ENCODE data around the gene SYNDIG1. TPM values are rescaled to one million over a fixed set of nuclear protein-coding genes. Genes with fewer than 3 reads are reported as not detected.

SYNDIG1 gene
- total RNA-seq, 2 experiments from 2014 or later = not detected

DNA sequence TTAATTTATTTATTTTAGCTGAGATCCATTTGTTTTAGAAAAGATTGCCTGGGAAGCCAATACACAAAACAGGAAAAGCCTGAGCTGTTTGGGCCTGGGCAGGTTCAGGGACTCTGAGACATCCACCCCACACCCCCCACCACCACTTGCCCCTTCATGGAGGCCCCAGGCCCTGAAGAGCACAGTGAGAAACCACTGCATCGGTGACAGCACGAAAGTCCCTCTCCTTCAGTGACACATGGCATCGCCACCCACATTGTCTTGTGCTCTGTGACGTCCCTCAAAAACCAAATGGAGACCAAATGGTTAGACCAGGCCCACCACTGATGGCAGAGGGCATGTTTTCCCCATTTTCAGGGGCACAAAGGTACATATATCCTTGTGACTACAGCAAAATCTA, 106.4 kb downstream of the SYNDIG1 start:
- CTCF ChIA-PET = no interaction called here
- H3K4me1 Mint-ChIP-seq (ENCODE audit: low read depth) = no peaks in the 10 kb centered on the region
- H3K36me3 Mint-ChIP-seq = no peaks in the 10 kb centered on the region
- H3K4me3 Mint-ChIP-seq = no peak overlapping the region
- DNase-seq = no peak
- intact Hi-C loops (cut with micrococcal nuclease) = no loop called here
- H3K9me3 Mint-ChIP-seq = no peaks in the 10 kb centered on the region
- POLR2A ChIA-PET = no interaction called here
- no peaks in the 10 kb centered on the region for H3K27me3 Mint-ChIP-seq
- no peak overlapping the region for H3K27ac Mint-ChIP-seq

DNA sequence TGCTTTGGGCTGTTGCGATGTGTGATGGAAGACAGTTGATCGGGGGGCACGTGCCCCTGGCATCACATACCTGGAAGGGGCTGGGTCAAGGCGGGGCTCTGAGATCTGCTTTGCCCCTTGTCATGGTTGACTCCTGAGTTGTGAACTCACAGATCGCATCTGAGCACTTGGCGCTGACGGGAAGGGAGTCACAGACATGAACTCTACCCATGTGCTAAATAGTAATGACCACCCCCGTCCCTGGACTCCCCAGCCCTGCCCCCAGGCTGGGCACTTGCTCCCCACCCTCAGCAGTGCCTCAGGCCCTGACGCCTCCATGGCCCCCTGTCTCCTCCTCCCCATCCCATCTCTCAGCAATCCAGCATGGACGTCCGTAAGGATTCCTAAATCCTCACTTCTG, 107.0 kb downstream of the SYNDIG1 start:
- no peaks in the 10 kb centered on the region for H3K36me3 Mint-ChIP-seq
- H3K4me1 Mint-ChIP-seq (ENCODE audit: low read depth) = no peaks in the 10 kb centered on the region
- no peak overlapping the region for H3K27ac Mint-ChIP-seq
- intact Hi-C loops (cut with micrococcal nuclease) = no loop called here
- H3K9me3 Mint-ChIP-seq = no peaks in the 10 kb centered on the region
- H3K4me3 Mint-ChIP-seq = no peak overlapping the region
- ChIA-PET CTCF (no interaction called here), POLR2A (no interaction called here)
- DNase-seq = no peak
- no peaks in the 10 kb centered on the region for H3K27me3 Mint-ChIP-seq

DNA sequence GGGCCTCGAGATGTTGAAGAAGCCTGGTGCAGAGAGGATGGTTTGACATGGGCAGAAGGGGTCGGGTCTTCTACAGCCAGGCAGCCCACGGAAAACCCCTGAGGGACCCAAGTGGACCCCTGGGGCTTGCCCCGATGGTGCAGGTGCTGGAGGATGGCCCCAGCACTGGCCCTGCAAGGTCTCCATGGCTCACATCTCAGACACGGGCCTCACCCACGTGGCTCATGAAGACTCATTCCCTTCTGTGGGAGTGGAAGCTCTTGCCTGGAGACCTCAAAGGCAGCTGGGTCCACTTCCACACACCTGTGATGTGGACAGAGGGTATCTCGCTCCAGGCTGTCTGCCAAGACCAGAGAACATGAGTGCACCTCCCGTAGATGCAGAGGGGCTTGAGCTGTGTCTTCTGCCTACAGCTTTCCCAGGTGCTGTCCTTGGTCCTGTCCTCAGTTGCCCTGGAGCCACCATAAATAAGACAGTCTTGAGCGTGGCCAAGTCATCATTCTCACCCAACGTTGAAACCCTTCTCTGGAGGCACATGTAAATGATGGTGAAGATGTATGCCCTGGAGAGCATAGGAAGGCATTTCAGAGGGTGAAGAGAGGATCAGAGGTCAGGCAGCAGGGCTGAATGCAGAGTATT, 108.0 kb downstream of the SYNDIG1 start:
- intact Hi-C loops (cut with micrococcal nuclease) = no loop called here
- Mint-ChIP-seq H3K27ac (no peak overlapping the region), H3K4me1 (ENCODE audit: low read depth) (no peaks in the 10 kb centered on the region), H3K36me3 (no peaks in the 10 kb centered on the region), H3K27me3 (no peaks in the 10 kb centered on the region), H3K9me3 (no peaks in the 10 kb centered on the region), H3K4me3 (no peak overlapping the region)
- POLR2A ChIA-PET = no interaction called here
- no peak for DNase-seq
- CTCF ChIA-PET = no interaction called here

DNA sequence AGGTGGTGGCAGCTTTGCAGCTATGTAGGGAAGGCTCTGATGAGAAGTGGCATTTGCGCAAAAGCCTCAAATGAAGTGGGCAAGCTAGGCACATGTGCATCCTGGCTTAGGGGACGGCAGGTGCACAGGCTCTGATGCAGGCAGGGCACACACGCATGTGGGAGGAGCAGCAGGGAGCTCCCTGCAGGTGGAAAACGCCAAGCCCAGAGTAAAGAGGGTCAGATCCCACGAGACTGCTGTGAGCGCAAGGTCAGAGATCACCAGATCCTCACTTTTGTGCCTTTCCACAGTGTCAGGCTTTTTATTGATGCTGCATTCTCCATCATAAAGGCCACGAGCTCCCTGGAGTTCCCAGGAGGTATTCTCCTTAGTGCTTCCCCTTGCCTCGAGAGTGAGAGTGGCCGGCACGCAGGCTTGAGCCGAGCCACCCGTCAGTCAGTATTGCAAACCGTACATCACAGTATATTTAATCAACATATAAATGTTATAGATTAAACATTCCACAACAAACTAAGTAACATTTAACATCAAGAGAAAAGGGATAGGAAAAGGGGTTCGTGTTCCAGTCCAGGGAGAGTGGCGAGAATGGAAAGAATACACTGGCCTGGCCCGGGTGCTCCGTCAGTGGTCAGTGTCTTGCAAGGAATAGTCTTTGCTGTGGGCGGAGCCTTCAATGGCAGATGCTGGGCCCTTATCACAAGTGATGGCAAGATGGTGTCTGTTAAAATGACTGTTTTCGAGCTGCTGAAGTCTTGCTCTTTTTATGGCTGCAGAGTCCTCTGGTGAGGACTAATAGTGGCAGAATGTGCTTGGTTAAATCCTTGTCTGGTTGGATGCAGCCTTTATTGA, 109.4 kb downstream of the SYNDIG1 start:
- CTCF ChIA-PET = no interaction called here

DNA sequence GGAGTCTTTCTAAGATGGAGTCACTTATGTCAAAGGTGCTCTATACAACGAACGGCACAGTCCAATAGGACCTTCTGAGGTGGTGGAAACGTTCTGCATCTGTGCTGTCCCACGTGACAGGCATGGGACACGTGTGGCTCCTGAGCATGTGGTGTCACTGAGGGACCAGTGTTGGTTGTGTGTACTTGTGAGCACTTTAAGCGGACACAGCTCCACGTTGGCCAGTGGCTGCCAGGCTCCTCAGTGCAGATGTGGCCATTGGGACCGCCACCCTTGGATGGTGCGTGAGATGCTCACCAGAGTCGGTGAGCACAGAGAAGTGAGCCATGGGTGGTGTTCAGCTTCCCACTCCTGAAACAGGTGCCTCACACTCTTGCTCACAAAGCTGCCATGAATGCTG, 110.0 kb downstream of the SYNDIG1 start:
- ChIA-PET POLR2A (no interaction called here), CTCF (no interaction called here)
- H3K27ac Mint-ChIP-seq = no peak overlapping the region
- no peak for DNase-seq
- H3K36me3 Mint-ChIP-seq = no peaks in the 10 kb centered on the region
- no peaks in the 10 kb centered on the region for H3K9me3 Mint-ChIP-seq
- H3K4me3 Mint-ChIP-seq = no peak overlapping the region
- intact Hi-C loops (cut with micrococcal nuclease) = no loop called here
- no peaks in the 10 kb centered on the region for H3K27me3 Mint-ChIP-seq
- no peaks in the 10 kb centered on the region for H3K4me1 Mint-ChIP-seq (ENCODE audit: low read depth)

More for the DNA sequence above, 109.4 kb downstream of the SYNDIG1 start:
- POLR2A ChIA-PET = no interaction called here
- Mint-ChIP-seq H3K27ac (no peak overlapping the region), H3K4me3 (no peak overlapping the region), H3K9me3 (no peaks in the 10 kb centered on the region), H3K4me1 (ENCODE audit: low read depth) (no peaks in the 10 kb centered on the region), H3K36me3 (no peaks in the 10 kb centered on the region), H3K27me3 (no peaks in the 10 kb centered on the region)
- DNase-seq = no peak
- intact Hi-C loops (cut with micrococcal nuclease) = no loop called here

DNA sequence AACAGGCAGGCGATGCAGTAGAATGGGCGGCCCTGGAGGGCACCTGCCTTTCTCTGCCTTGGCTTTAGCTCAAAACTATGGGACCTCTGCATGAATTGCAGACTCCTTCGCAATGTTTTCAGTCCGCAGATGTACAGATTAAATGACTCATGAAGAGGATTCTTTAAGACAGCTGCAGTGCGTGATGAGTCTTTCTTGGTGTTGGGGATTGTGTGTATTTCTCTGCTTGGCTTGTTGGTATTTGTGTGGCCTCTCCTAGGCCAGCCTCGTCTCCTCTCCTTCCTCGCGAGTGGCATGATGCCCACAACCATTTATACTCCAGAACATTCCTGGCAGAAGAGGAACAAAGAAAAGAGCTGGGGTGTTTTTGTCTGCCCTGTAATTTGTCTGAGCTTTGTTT, 110.6 kb downstream of the SYNDIG1 start:
- H3K4me1 Mint-ChIP-seq (ENCODE audit: low read depth) = no peaks in the 10 kb centered on the region
- no peak overlapping the region for H3K4me3 Mint-ChIP-seq
- intact Hi-C loops (cut with micrococcal nuclease) = no loop called here
- no peaks in the 10 kb centered on the region for H3K36me3 Mint-ChIP-seq
- no peaks in the 10 kb centered on the region for H3K9me3 Mint-ChIP-seq
- ChIA-PET POLR2A (no interaction called here), CTCF (no interaction called here)
- no peaks in the 10 kb centered on the region for H3K27me3 Mint-ChIP-seq
- H3K27ac Mint-ChIP-seq = no peak overlapping the region
- no peak for DNase-seq

DNA sequence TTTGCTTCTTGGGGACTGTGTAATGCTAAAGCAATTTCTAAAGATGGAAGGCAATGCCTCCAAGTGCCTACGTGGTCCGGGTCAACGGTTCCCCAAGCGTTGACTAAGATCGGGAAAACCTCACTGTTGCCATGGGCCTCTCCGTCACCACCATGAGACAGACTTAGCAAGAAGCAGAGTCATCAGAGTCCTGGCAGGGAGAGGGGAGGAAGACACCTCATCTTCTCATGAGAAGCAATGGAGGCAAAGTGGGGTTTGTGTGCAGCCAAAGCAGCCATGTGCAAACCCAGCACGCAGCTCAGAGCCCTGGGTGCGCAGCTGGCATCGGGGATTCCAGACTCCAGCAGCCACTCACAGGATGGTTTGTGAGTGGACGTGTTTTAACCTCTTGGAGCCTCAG, 111.4 kb downstream of the SYNDIG1 start:
- intact Hi-C loops (cut with micrococcal nuclease) = no loop called here
- ChIA-PET POLR2A (no interaction called here), CTCF (no interaction called here)
- no peaks in the 10 kb centered on the region for H3K36me3 Mint-ChIP-seq
- no peak overlapping the region for H3K27ac Mint-ChIP-seq
- no peaks in the 10 kb centered on the region for H3K4me1 Mint-ChIP-seq (ENCODE audit: low read depth)
- no peaks in the 10 kb centered on the region for H3K27me3 Mint-ChIP-seq
- DNase-seq = no peak
- H3K9me3 Mint-ChIP-seq = no peaks in the 10 kb centered on the region
- no peak overlapping the region for H3K4me3 Mint-ChIP-seq

DNA sequence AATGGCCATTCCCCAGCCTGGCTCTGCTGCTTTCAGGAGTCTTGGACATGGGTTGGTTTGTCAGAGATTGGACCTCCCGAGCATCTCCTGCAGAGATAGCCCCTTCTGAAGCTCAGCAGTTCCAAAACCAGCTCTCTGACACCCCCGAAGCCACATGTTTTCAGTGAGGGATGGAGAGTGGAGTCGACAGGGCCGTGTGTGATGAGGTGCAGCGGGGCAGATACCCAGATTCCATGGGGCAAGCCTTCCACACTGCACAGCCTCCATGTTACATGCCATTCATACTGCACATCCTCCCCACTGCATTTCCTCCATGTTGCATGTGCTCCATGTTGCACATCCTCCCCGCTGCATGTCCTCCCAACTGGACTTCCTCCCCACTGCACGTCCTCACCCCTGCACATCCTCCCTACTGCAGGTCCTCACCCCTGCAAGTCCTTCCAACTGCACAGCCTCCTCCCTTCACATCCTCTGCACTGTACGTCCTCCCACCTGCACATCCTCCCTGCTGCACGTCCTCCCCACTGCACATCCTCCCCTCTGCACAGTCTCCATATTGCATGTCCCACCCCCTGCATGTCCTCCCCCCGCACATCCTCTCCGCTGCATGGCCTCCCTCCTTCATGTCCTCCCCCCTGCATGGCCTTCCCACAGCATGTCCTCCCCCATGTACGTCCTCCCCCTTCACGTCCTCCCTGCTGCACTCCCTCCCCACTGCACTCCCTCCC, 112.2 kb downstream of the SYNDIG1 start:
- Mint-ChIP-seq H3K4me1 (ENCODE audit: low read depth) (no peaks in the 10 kb centered on the region), H3K9me3 (no peaks in the 10 kb centered on the region), H3K36me3 (no peaks in the 10 kb centered on the region), H3K4me3 (no peak overlapping the region), H3K27me3 (no peaks in the 10 kb centered on the region), H3K27ac (no peak overlapping the region)
- no peak for DNase-seq
- ChIA-PET CTCF (no interaction called here), POLR2A (no interaction called here)
- intact Hi-C loops (cut with micrococcal nuclease) = no loop called here

DNA sequence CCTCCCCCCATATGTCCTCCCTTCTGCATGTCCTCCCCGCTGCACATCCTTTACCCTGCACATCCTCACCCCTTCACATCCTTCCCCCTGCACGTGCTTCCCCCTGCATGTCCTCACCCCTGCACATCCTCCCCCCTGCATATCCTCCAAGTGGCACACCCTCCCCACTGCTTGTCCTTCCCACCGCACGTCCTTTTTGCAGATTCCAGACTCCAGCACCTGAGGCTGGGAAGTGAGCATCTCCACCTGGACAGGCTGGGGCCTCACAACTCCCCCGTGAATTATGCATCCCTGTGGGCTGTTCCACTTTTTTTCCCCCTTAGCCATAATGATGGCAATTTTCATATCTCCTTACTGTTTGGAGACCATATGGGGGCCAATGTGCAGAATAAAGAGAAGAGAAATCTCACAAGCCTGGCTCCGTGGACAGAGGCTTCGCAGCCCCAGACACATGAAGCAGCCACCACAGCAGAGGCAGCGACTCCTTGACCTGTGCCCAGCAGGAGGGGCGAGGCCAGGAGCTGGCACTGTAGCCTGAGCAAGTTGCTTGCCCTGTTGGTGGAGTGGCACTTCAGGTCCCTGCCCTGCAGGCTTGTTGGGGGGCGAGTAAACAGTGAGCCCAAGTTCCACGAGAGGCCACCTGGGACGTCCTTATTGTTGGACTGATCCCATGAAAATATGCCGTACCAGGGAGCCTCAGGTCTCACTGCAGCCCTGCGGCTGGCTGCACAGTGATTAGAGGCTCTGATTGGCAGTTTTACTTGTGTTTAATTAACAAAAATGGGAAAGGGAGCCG, 113.1 kb downstream of the SYNDIG1 start:
- CTCF ChIA-PET = no interaction called here
- no peak overlapping the region for H3K27ac Mint-ChIP-seq
- DNase-seq = no peak
- H3K4me1 Mint-ChIP-seq (ENCODE audit: low read depth) = no peaks in the 10 kb centered on the region
- POLR2A ChIA-PET = no interaction called here
- intact Hi-C loops (cut with micrococcal nuclease) = no loop called here
- H3K4me3 Mint-ChIP-seq = no peak overlapping the region
- no peaks in the 10 kb centered on the region for H3K9me3 Mint-ChIP-seq
- H3K27me3 Mint-ChIP-seq = no peaks in the 10 kb centered on the region
- H3K36me3 Mint-ChIP-seq = no peaks in the 10 kb centered on the region

DNA sequence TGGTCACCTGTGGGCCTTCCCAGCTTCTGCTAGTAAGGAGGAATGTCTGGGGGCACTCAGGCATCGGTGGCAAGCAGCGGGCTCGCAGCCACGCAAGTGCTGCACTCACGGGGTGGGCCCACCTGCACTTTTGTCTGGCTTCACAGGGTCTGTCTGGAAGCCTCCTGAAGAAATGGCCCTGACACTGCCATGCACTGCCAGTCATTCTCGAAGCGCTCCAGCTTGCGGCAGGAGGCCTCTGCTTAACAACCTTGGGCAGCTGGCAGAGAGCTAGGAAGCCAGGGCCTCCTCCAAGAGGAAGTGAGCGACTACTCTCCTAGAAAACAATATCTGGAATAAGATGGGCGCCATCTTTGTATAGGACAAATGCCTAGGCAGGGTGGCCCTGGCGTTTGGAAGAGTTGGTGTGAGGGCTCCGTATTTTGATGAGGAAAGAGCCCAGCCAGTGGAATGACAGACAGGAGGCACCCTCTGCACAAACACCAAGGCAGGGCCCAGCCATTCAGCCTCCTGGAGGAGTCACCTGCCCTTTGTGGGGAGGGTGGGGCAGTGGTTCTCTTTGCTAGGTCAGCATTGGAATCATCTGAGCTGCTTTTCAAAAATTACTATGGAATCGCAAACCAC, 113.9 kb downstream of the SYNDIG1 start:
- Mint-ChIP-seq H3K36me3 (no peaks in the 10 kb centered on the region), H3K27me3 (no peaks in the 10 kb centered on the region), H3K4me1 (ENCODE audit: low read depth) (no peaks in the 10 kb centered on the region), H3K27ac (no peak overlapping the region), H3K9me3 (no peaks in the 10 kb centered on the region), H3K4me3 (no peak overlapping the region)
- POLR2A ChIA-PET = no interaction called here
- intact Hi-C loops (cut with micrococcal nuclease) = no loop called here
- no peak for DNase-seq
- CTCF ChIA-PET = no interaction called here

DNA sequence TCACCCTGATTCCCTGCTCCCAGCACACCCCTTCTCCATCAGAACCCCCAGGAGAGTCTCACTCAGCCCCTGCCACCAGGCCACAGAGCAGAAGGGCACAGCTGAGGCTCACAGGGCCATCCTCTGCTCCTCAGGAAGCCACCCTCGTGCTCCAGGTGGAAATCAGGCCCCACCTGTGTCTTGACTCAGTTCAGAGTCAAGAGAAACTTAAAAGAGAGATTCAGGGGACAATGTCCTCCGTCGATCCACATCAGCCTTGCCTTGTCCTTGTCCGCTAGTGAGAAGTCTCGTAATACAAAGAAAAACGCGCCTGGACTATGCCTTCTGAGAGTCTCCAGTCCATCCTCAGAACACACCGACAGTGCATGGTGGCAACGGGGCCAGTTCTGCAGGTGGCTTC, 114.6 kb downstream of the SYNDIG1 start:
- H3K36me3 Mint-ChIP-seq = no peaks in the 10 kb centered on the region
- H3K27me3 Mint-ChIP-seq = no peaks in the 10 kb centered on the region
- POLR2A ChIA-PET = no interaction called here
- CTCF ChIA-PET = no interaction called here
- H3K27ac Mint-ChIP-seq = no peak overlapping the region
- DNase-seq = no peak
- H3K4me3 Mint-ChIP-seq = no peak overlapping the region
- H3K9me3 Mint-ChIP-seq = no peaks in the 10 kb centered on the region
- H3K4me1 Mint-ChIP-seq (ENCODE audit: low read depth) = no peaks in the 10 kb centered on the region
- intact Hi-C loops (cut with micrococcal nuclease) = no loop called here

Measured in activated CD4-positive, alpha-beta memory T cell treated with anti-CD3 and anti-CD28 coated beads for 36 hours (primary cell).